ENCODE measurements around the gene GMDS.

- TF ChIP-seq CTCF (conservative IDR thresholded peaks at IDR 0.05 in 1 of 2, IDR thresholded peaks at IDR 0.05 in 1 of 2; ENCODE audit: low read depth in 1 of 2, low read length in 2 of 2): no peak
- no peak for TF ChIP-seq EZH2 (IDR thresholded peaks at IDR 0.05; ENCODE audit: low read length, missing control alignments)
Measured at GRCh38 chr6:1869308-1869707, 376.1 kb downstream of the GMDS start.

Data from fibroblast of lung (primary cell).